ENCODE results near the gene MLIP.

- no peak for TF ChIP-seq CTCF (IDR thresholded peaks at IDR 0.05)
- TF ChIP-seq POLR2A (IDR thresholded peaks at IDR 0.05): no peak
Measured at GRCh38 chr6:54140811-54141210, 29.6 kb downstream of the MLIP start.
